GM23338 (cell line): ENCODE results near the gene KCNH4. TPM values are rescaled to one million over a fixed set of nuclear protein-coding genes. Genes with fewer than 3 reads are reported as not detected.
A peak's percentile ranks its signal among the peaks of the same experiment; 100 is the strongest.

Experiments used
- ATAC-seq: fragments of 200-7000 bp; cut with Tn5 transposase; 3 replicates; pipeline ENCODE4 v1.9.1; 2020
- DNase-seq: peaks from one replicate; pipeline ENCODE4 v3.0.0-alpha.2; 2015; ENCODE audit warnings: low spot score
- H2AFZ ChIP-seq: fragments of 200-600 bp; sonication (generic); 2 replicates; pipeline ENCODE4 v1.8.0; 2016; ENCODE audit warnings: antibody characterized with exemption, mild to moderate bottlenecking, moderate library complexity
- H3F3A ChIP-seq: fragments of 200-600 bp; sonication (generic); replicated peaks from 2 replicates; pipeline ENCODE4 v1.8.0; 2017; ENCODE audit warnings: antibody characterized with exemption, mixed run types, low read depth
- H3K27ac ChIP-seq: fragments of 200-600 bp; sonication (generic); 2 replicates; pipeline ENCODE4 v1.6.1; 2016; ENCODE audit warnings: low read depth
- H3K27me3 ChIP-seq: fragments of 200-600 bp; sonication (generic); 2 replicates; pipeline ENCODE4 v1.8.0; 2016; ENCODE audit warnings: mild to moderate bottlenecking, mixed run types, moderate library complexity; ENCODE audit not compliant: insufficient read depth
- H3K36me3 ChIP-seq: fragments of 200-600 bp; sonication (generic); 2 replicates; pipeline ENCODE4 v1.8.0; 2016; ENCODE audit warnings: mild to moderate bottlenecking; ENCODE audit not compliant: insufficient read depth
- H3K4me1 ChIP-seq: fragments of 200-600 bp; sonication (generic); 2 replicates; pipeline ENCODE4 v1.8.0; 2016; ENCODE audit warnings: mild to moderate bottlenecking, moderate library complexity; ENCODE audit not compliant: insufficient read depth
- H3K4me2 ChIP-seq: fragments of 200-600 bp; sonication (generic); 2 replicates; pipeline ENCODE4 v1.7.1; 2017; ENCODE audit warnings: mixed run types
- H3K4me3 ChIP-seq: fragments of 200-600 bp; sonication (generic); 2 replicates; pipeline ENCODE4 v1.6.1; 2016; ENCODE audit warnings: mixed run types
- H3K79me2 ChIP-seq: fragments of 200-600 bp; sonication (generic); replicated peaks from 2 replicates; pipeline ENCODE4 v1.8.0; 2017; ENCODE audit warnings: mild to moderate bottlenecking; ENCODE audit not compliant: insufficient read depth
- H3K9me2 ChIP-seq: fragments of 200-600 bp; sonication (generic); 2 replicates; pipeline ENCODE4 v1.8.0; 2017; ENCODE audit not compliant: insufficient read depth
- H4K20me1 ChIP-seq: fragments of 200-600 bp; sonication (generic); replicated peaks from 2 replicates; pipeline ENCODE4 v1.8.0; 2017; ENCODE audit warnings: mild to moderate bottlenecking; ENCODE audit not compliant: insufficient read depth
- H3K27ac Mint-ChIP-seq: 2 replicates; pipeline ENCODE4 v1.8.0; 2020; ENCODE audit warnings: inconsistent platforms, mild to moderate bottlenecking, moderate library complexity, mixed read lengths
- H3K27me3 Mint-ChIP-seq: 3 replicates; pipeline ENCODE4 v1.8.0; 2022; ENCODE audit warnings: low read depth, mild to moderate bottlenecking, moderate library complexity, mixed read lengths, inconsistent platforms; ENCODE audit not compliant: insufficient read depth, poor library complexity
- H3K36me3 Mint-ChIP-seq: 3 replicates; pipeline ENCODE4 v1.8.0; 2021; ENCODE audit warnings: low read depth, mild to moderate bottlenecking, inconsistent platforms, moderate library complexity, mixed read lengths
- H3K4me1 Mint-ChIP-seq: 3 replicates; pipeline ENCODE4 v1.8.0; 2020; ENCODE audit warnings: mild to moderate bottlenecking, inconsistent platforms, mixed read lengths
- H3K4me3 Mint-ChIP-seq: 3 replicates; pipeline ENCODE4 v1.8.0; 2021; ENCODE audit warnings: moderate library complexity, mild to moderate bottlenecking, inconsistent platforms, mixed read lengths
- H3K9me3 Mint-ChIP-seq: 3 replicates; pipeline ENCODE4 v1.8.0; 2020; ENCODE audit warnings: moderate library complexity, mild to moderate bottlenecking, inconsistent platforms, mixed read lengths
- CREB1 ChIP-seq: fragments of 250-450 bp; sonication (Bioruptor Pico); IDR thresholded peaks from 2 replicates; pipeline ENCODE4 v1.5.0; 2020; ENCODE audit warnings: low read depth, mild to moderate bottlenecking, moderate library complexity
- CTCF ChIP-seq, 2 experiments: fragments of 200-600 bp in 1 of 2; sonication (generic) in 1 of 2; conservative IDR thresholded peaks; 2 replicates each; pipeline versions ENCODE4 v1.5.1 to v1.6.1; 2016 to 2017; ENCODE audit warnings: antibody characterized with exemption in 2 of 2, low read depth in 2 of 2, mild to moderate bottlenecking in 2 of 2, moderate library complexity in 1 of 2
- EZH2 ChIP-seq: fragments of 200-600 bp; sonication (generic); IDR thresholded peaks from one replicate; pipeline ENCODE4 v1.8.0; 2017; ENCODE audit warnings: antibody characterized with exemption, mild to moderate bottlenecking, low read depth; ENCODE audit not compliant: unreplicated experiment
- EZH2phosphoT487 ChIP-seq: fragments of 200-600 bp; sonication (generic); IDR thresholded peaks from one replicate; pipeline ENCODE4 v1.8.1; 2018; ENCODE audit warnings: antibody characterized with exemption; ENCODE audit not compliant: unreplicated experiment
- JUNB ChIP-seq: IDR thresholded peaks from one replicate; pipeline ENCODE4 v1.6.1; 2016; ENCODE audit warnings: antibody characterized with exemption; ENCODE audit not compliant: unreplicated experiment
- NANOG ChIP-seq: IDR thresholded peaks from 2 replicates; pipeline ENCODE4 v1.6.1; 2016; ENCODE audit warnings: antibody characterized with exemption, borderline replicate concordance
- REST ChIP-seq: IDR thresholded peaks from one replicate; pipeline ENCODE4 v1.6.1; 2018; ENCODE audit warnings: antibody characterized with exemption; ENCODE audit not compliant: unreplicated experiment
- STAT1 ChIP-seq: IDR thresholded peaks from one replicate; pipeline ENCODE4 v1.6.1; 2016; ENCODE audit warnings: antibody characterized with exemption; ENCODE audit not compliant: unreplicated experiment
- ZNF114 ChIP-seq: fragments of 250-450 bp; sonication (Bioruptor Pico); IDR thresholded peaks from 2 replicates; pipeline ENCODE4 v1.5.0; 2020; ENCODE audit warnings: mild to moderate bottlenecking, moderate library complexity
- ZNF331 ChIP-seq: fragments of 250-450 bp; sonication (Bioruptor Pico); IDR thresholded peaks from 2 replicates; pipeline ENCODE4 v1.5.0; 2020; ENCODE audit warnings: low read depth, mild to moderate bottlenecking, moderate library complexity
- polyA plus RNA-seq: library from polyadenylated mRNA; unstranded; fragments of >200 nt; fragmentation: Nextera tagmentation; extraction: Ambion mirVana; gene quantifications from 2 replicates; pipeline ENCODE4 v1.2.1, GENCODE V29; 2016
- total RNA-seq: library from RNA; depleted of rRNA; stranded (reverse); fragments of >200 nt; shearing (Covaris generic); gene quantifications from 2 replicates; pipeline ENCODE4 v1.2.3, GENCODE V29; 2014
- TF ChIP-seq, protein P1 (sequence below): IDR thresholded peaks from 2 replicates; pipeline ENCODE4 v1.6.1; 2016; ENCODE audit warnings: antibody characterized with exemption

KCNH4 gene
- total and polyA plus RNA-seq, 2 experiments from 2014 or later = 0.08 to 0.49 TPM

DNA sequence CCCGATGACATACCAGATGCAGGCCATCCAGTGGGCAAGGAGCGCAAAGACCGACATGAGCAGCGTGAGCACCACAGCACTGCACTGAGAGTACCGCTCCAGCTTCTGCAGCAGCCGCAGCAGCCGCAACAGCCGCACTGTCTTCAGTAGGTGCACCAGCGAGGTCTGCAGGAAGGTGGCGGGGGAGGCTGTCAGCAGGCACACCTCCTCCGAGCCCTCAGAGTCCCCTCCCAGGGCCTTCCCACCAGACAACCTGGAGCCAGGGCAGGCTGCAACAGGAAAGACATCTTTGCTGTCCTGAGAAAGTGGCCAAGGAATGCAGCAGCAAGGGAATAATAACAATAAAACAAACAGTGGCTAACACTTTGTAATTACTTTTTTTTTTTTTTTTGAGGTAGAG is 9.1 kb downstream of the KCNH4 start:
- Histone ChIP-seq H4K20me1 (no peaks in the 10 kb centered on the region), H3K4me2 (no peak overlapping the region), H2AFZ (no peak overlapping the region), H3K36me3 (no peaks in the 10 kb centered on the region), H3K79me2 (no peaks in the 10 kb centered on the region), H3K4me3 (no peak overlapping the region), H3K27me3 (no peaks in the 10 kb centered on the region), H3K4me1 (no peaks in the 10 kb centered on the region), H3F3A (no peaks in the 10 kb centered on the region), H3K9me2 (no peaks in the 10 kb centered on the region), H3K27ac (no peak overlapping the region)
- H3K27me3 Mint-ChIP-seq = peaks cover 17% of the 10 kb centered on the region
- no peak overlapping the region for H3K4me3 Mint-ChIP-seq
- DNase-seq = peak; percentile 60
- H3K4me1 Mint-ChIP-seq = no peaks in the 10 kb centered on the region
- no peak overlapping the region for H3K27ac Mint-ChIP-seq
- no peaks in the 10 kb centered on the region; the same call in 2 of the 3 replicates for H3K9me3 Mint-ChIP-seq
- TF ChIP-seq CTCF (conservative IDR thresholded peaks at IDR 0.05; ENCODE audit: low read depth in 2 of 2) = 0 out of 4 replicates have a peak, but pooled peaks of 1 of the 2 experiments have one; percentile 9
- no peak for TF ChIP-seq STAT1
- ATAC-seq = peak; percentile 93
- no peaks in the 10 kb centered on the region for H3K36me3 Mint-ChIP-seq

GRCh38 chr17:42169351-42169750 is 11.6 kb downstream of the KCNH4 start:
- no peak for ATAC-seq
- Histone ChIP-seq H4K20me1 (no peaks in the 10 kb centered on the region; the same call in 1 of the 2 replicates), H3K27me3 (no peaks in the 10 kb centered on the region), H3K9me2 (no peaks in the 10 kb centered on the region), H3K36me3 (no peaks in the 10 kb centered on the region), H3K4me1 (no peaks in the 10 kb centered on the region), H3K4me2 (no peak overlapping the region), H3K79me2 (no peaks in the 10 kb centered on the region), H2AFZ (peak overlapping the region; percentile 14; the same call in 1 of the 2 replicates), H3K4me3 (no peak overlapping the region), H3K27ac (no peak overlapping the region), H3F3A (no peaks in the 10 kb centered on the region)
- Mint-ChIP-seq H3K27ac (no peak overlapping the region), H3K4me1 (no peaks in the 10 kb centered on the region), H3K27me3 (peaks cover 22% of the 10 kb centered on the region), H3K9me3 (no peaks in the 10 kb centered on the region), H3K36me3 (no peaks in the 10 kb centered on the region), H3K4me3 (no peak overlapping the region)
- DNase-seq = no peak
- TF ChIP-seq CREB1 (CRISPR knock-in tag) = no peak
- TF ChIP-seq, protein P1, sequence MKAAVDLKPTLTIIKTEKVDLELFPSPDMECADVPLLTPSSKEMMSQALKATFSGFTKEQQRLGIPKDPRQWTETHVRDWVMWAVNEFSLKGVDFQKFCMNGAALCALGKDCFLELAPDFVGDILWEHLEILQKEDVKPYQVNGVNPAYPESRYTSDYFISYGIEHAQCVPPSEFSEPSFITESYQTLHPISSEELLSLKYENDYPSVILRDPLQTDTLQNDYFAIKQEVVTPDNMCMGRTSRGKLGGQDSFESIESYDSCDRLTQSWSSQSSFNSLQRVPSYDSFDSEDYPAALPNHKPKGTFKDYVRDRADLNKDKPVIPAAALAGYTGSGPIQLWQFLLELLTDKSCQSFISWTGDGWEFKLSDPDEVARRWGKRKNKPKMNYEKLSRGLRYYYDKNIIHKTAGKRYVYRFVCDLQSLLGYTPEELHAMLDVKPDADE = no peak
- no peak for TF ChIP-seq REST
- no peak for TF ChIP-seq ZNF114
- no peak for TF ChIP-seq ZNF331 (CRISPR knock-in tag)
- TF ChIP-seq CTCF (conservative IDR thresholded peaks at IDR 0.05; ENCODE audit: low read depth in 2 of 2) = no peak
- TF ChIP-seq EZH2 = no peak
- TF ChIP-seq NANOG = no peak
- no peak for TF ChIP-seq EZH2phosphoT487
- no peak for TF ChIP-seq JUNB
